Measurements from ENCODE around the gene LHFPL2.

The LHFPL2 gene

GRCh38 chr5:78649211-78649695, 681 bp upstream of the LHFPL2 start:
- in situ Hi-C loops (cut with HindIII; ENCODE audit: low pct_ligation_motif_present, low pct_unique_long_range_greater_than_20kb, low sequenced_read_pairs): loop anchor here (25.0 kb wide), 1 partner anchor 112 kb away; no protein-coding TSS in a partner anchor
- peak; percentile 22 for DNase-seq

GRCh38 chr5:78647838-78648358, 674 bp downstream of the LHFPL2 start:
- peak; percentile 49 for DNase-seq
- in situ Hi-C loops (cut with HindIII; ENCODE audit: low pct_ligation_motif_present, low pct_unique_long_range_greater_than_20kb, low sequenced_read_pairs): loop anchor here (25.0 kb wide), 1 partner anchor 111 kb away; no protein-coding TSS in a partner anchor

- peak; percentile 22 for DNase-seq
- in situ Hi-C loops (cut with HindIII; ENCODE audit: low pct_ligation_motif_present, low pct_unique_long_range_greater_than_20kb, low sequenced_read_pairs): loop anchor here (25.0 kb wide), 1 partner anchor 110 kb away; no protein-coding TSS in a partner anchor
Measured at GRCh38 chr5:78647351-78647818, 1.2 kb downstream of the LHFPL2 start.

- DNase-seq: no peak
- in situ Hi-C loops (cut with HindIII; ENCODE audit: low pct_ligation_motif_present, low pct_unique_long_range_greater_than_20kb, low sequenced_read_pairs): loop anchor here (25.0 kb wide), 1 partner anchor 108 kb away; no protein-coding TSS in a partner anchor
Measured at GRCh38 chr5:78644741-78645300, 3.8 kb downstream of the LHFPL2 start.

GRCh38 chr5:78644129-78644528, 4.4 kb downstream of the LHFPL2 start:
- DNase-seq: no peak

GRCh38 chr5:78642701-78643100, 5.9 kb downstream of the LHFPL2 start:
- no peak for DNase-seq
- in situ Hi-C loops (cut with HindIII; ENCODE audit: low pct_ligation_motif_present, low pct_unique_long_range_greater_than_20kb, low sequenced_read_pairs): loop anchor here (25.0 kb wide), 1 partner anchor 105 kb away; no protein-coding TSS in a partner anchor

More at GRCh38 chr5:78644129-78644528, 4.4 kb downstream of the LHFPL2 start:
- in situ Hi-C loops (cut with HindIII; ENCODE audit: low pct_ligation_motif_present, low pct_unique_long_range_greater_than_20kb, low sequenced_read_pairs): loop anchor here (25.0 kb wide), 1 partner anchor 107 kb away; no protein-coding TSS in a partner anchor

GRCh38 chr5:78640662-78641474, 7.7 kb downstream of the LHFPL2 start:
- in situ Hi-C loops (cut with HindIII; ENCODE audit: low pct_ligation_motif_present, low pct_unique_long_range_greater_than_20kb, low sequenced_read_pairs): loop anchor here (25.0 kb wide), 1 partner anchor 104 kb away; no protein-coding TSS in a partner anchor
- DNase-seq: peak; percentile 51

GRCh38 chr5:78639791-78640190, 8.8 kb downstream of the LHFPL2 start:
- no peak for DNase-seq
- in situ Hi-C loops (cut with HindIII; ENCODE audit: low pct_ligation_motif_present, low pct_unique_long_range_greater_than_20kb, low sequenced_read_pairs): loop anchor here (25.0 kb wide), 1 partner anchor 102 kb away; no protein-coding TSS in a partner anchor

GRCh38 chr5:78638973-78639669, 9.5 kb downstream of the LHFPL2 start:
- no peak for DNase-seq
- in situ Hi-C loops (cut with HindIII; ENCODE audit: low pct_ligation_motif_present, low pct_unique_long_range_greater_than_20kb, low sequenced_read_pairs): loop anchor here (25.0 kb wide), 1 partner anchor 102 kb away; no protein-coding TSS in a partner anchor

GRCh38 chr5:78638423-78638822, 10.1 kb downstream of the LHFPL2 start:
- peak; percentile 87 for DNase-seq
- in situ Hi-C loops (cut with HindIII; ENCODE audit: low pct_ligation_motif_present, low pct_unique_long_range_greater_than_20kb, low sequenced_read_pairs): loop anchor here (25.0 kb wide), 1 partner anchor 101 kb away; no protein-coding TSS in a partner anchor

GRCh38 chr5:78637468-78637867, 11.1 kb downstream of the LHFPL2 start:
- in situ Hi-C loops (cut with HindIII; ENCODE audit: low pct_ligation_motif_present, low pct_unique_long_range_greater_than_20kb, low sequenced_read_pairs): loop anchor here (25.0 kb wide), 1 partner anchor 100 kb away; no protein-coding TSS in a partner anchor
- DNase-seq: no peak

GRCh38 chr5:78636682-78637081, 11.9 kb downstream of the LHFPL2 start:
- in situ Hi-C loops (cut with HindIII; ENCODE audit: low pct_ligation_motif_present, low pct_unique_long_range_greater_than_20kb, low sequenced_read_pairs): loop anchor here (25.0 kb wide), 1 partner anchor 99 kb away; no protein-coding TSS in a partner anchor
- no peak for DNase-seq

GRCh38 chr5:78634634-78635033, 13.9 kb downstream of the LHFPL2 start:
- in situ Hi-C loops (cut with HindIII; ENCODE audit: low pct_ligation_motif_present, low pct_unique_long_range_greater_than_20kb, low sequenced_read_pairs): loop anchor here (25.0 kb wide), 1 partner anchor 97 kb away; no protein-coding TSS in a partner anchor
- peak; percentile 8 for DNase-seq

- no peak for DNase-seq
- in situ Hi-C loops (cut with HindIII; ENCODE audit: low pct_ligation_motif_present, low pct_unique_long_range_greater_than_20kb, low sequenced_read_pairs): loop anchor here (25.0 kb wide), 1 partner anchor 97 kb away; no protein-coding TSS in a partner anchor
Measured at GRCh38 chr5:78634229-78634628, 14.3 kb downstream of the LHFPL2 start.

GRCh38 chr5:78633700-78634099, 14.9 kb downstream of the LHFPL2 start:
- DNase-seq: no peak
- in situ Hi-C loops (cut with HindIII; ENCODE audit: low pct_ligation_motif_present, low pct_unique_long_range_greater_than_20kb, low sequenced_read_pairs): loop anchor here (25.0 kb wide), 1 partner anchor 96 kb away; no protein-coding TSS in a partner anchor

GRCh38 chr5:78632467-78632866, 16.1 kb downstream of the LHFPL2 start:
- DNase-seq: no peak
- in situ Hi-C loops (cut with HindIII; ENCODE audit: low pct_ligation_motif_present, low pct_unique_long_range_greater_than_20kb, low sequenced_read_pairs): loop anchor here (25.0 kb wide), 1 partner anchor 95 kb away; no protein-coding TSS in a partner anchor

- DNase-seq: no peak
- in situ Hi-C loops (cut with HindIII; ENCODE audit: low pct_ligation_motif_present, low pct_unique_long_range_greater_than_20kb, low sequenced_read_pairs): loop anchor here (25.0 kb wide), 1 partner anchor 95 kb away; no protein-coding TSS in a partner anchor
Measured at GRCh38 chr5:78631931-78632330, 16.6 kb downstream of the LHFPL2 start.

GRCh38 chr5:78630047-78630446, 18.5 kb downstream of the LHFPL2 start:
- no peak for DNase-seq
- in situ Hi-C loops (cut with HindIII; ENCODE audit: low pct_ligation_motif_present, low pct_unique_long_range_greater_than_20kb, low sequenced_read_pairs): loop anchor here (25.0 kb wide), 1 partner anchor 93 kb away; no protein-coding TSS in a partner anchor

All from ACHN (cell line).